Neural progenitor cell (in vitro differentiated cells): ENCODE results near the gene HOXC5.

Experiments used
- CTCF ChIP-seq: fragments of 200-600 bp; sonication (generic); IDR thresholded peaks from 2 replicates; pipeline ENCODE4 v1.5.1; 2017; ENCODE audit warnings: antibody characterized with exemption, mild to moderate bottlenecking
- EZH2 ChIP-seq: fragments of 200-600 bp; sonication (generic); IDR thresholded peaks from 2 replicates; pipeline ENCODE4 v1.6.1; 2017; ENCODE audit warnings: antibody characterized with exemption, mild to moderate bottlenecking, moderate library complexity
- EZH2phosphoT487 ChIP-seq: fragments of 200-600 bp; sonication (generic); IDR thresholded peaks from 2 replicates; pipeline ENCODE4 v1.6.1; 2017; ENCODE audit warnings: antibody characterized with exemption

DNA sequence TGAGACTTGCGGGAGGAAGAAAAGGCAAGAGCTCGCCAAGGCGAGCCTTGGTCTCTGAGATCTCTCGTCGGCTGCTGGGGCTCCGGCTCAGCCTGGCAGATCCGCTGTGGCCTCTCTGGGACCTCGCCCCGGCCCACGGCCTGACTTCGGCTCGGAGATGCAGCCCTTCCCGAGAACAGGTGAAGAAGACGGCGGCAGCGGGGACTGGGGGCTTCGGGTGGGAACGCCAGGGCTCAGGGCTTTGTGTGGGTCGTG is 38.9 kb upstream of the HOXC5 start:
- TF ChIP-seq CTCF (no peak), EZH2 (peak; percentile 88), EZH2phosphoT487 (peak; percentile 72)
